PC-9 (cell line): ENCODE measurements around the gene IKBKE. TPM values are rescaled to one million over a fixed set of nuclear protein-coding genes. Genes with fewer than 3 reads are reported as not detected.

Source experiments
- BruUV-seq: library from RNA; stranded (reverse); fragments of 400-500 nt; replicated peaks from 2 replicates; lab custom pipeline; 2021; lab: Mats Ljungman, UMichigan
- CTCF ChIA-PET: fragments of 300-600 bp; sonication (Branson Sonifier 250); formaldehyde crosslinking; loops from one replicate; lab custom pipeline; 2022; ENCODE audit warnings: antibody characterized with exemption; lab: Charles Lee
- POLR2A ChIA-PET: fragments of 300-600 bp; sonication (Branson Sonifier 250); formaldehyde crosslinking; loops from one replicate; lab custom pipeline; 2022; ENCODE audit warnings: antibody characterized with exemption; ENCODE audit not compliant: unreplicated experiment; lab: Charles Lee
- DNase-seq, 2 experiments: peaks; one replicate each; pipeline versions ENCODE4 v3.0.0 to v3.0.0-alpha.2; 2015 to 2022; ENCODE audit warnings: mixed read lengths in 1 of 2
- H2AFZ ChIP-seq: fragments of 200-600 bp; sonication (generic); 2 replicates; pipeline ENCODE4 v1.8.1; 2017; ENCODE audit warnings: antibody characterized with exemption
- H3F3A ChIP-seq: fragments of 200-600 bp; sonication (generic); 2 replicates; pipeline ENCODE4 v1.8.1; 2017; ENCODE audit warnings: antibody characterized with exemption, mild to moderate bottlenecking, low read depth; ENCODE audit not compliant: insufficient read depth
- H3K27ac ChIP-seq: fragments of 200-600 bp; sonication (generic); 2 replicates; pipeline ENCODE4 v1.6.1; 2016; ENCODE audit warnings: mixed run types
- H3K27me3 ChIP-seq: fragments of 200-600 bp; sonication (generic); 2 replicates; pipeline ENCODE4 v1.6.1; 2016; ENCODE audit warnings: low read depth, mixed run types; ENCODE audit not compliant: insufficient read depth
- H3K36me3 ChIP-seq: fragments of 200-600 bp; sonication (generic); 2 replicates; pipeline ENCODE4 v1.6.1; 2016; ENCODE audit warnings: low read depth, mixed run types
- H3K4me1 ChIP-seq: fragments of 200-600 bp; sonication (generic); replicated peaks from 2 replicates; pipeline ENCODE4 v1.6.1; 2016; ENCODE audit warnings: mixed run types; ENCODE audit not compliant: insufficient read depth
- H3K4me2 ChIP-seq: fragments of 200-600 bp; sonication (generic); 2 replicates; pipeline ENCODE4 v1.6.1; 2017; ENCODE audit warnings: mixed run types
- H3K4me3 ChIP-seq: fragments of 200-600 bp; sonication (generic); 2 replicates; pipeline ENCODE4 v1.6.1; 2016; ENCODE audit warnings: mixed run types
- H3K79me2 ChIP-seq: fragments of 200-600 bp; sonication (generic); 2 replicates; pipeline ENCODE4 v1.6.1; 2017; ENCODE audit warnings: low read depth, mixed run types
- H3K9me2 ChIP-seq: fragments of 200-600 bp; sonication (generic); 2 replicates; pipeline ENCODE4 v1.8.1; 2017; ENCODE audit warnings: mild to moderate bottlenecking; ENCODE audit not compliant: insufficient read depth
- H3K9me3 ChIP-seq: fragments of 200-600 bp; sonication (generic); 2 replicates; pipeline ENCODE4 v1.8.1; 2016; ENCODE audit warnings: low read depth; ENCODE audit not compliant: insufficient read depth
- H4K20me1 ChIP-seq: fragments of 200-600 bp; sonication (generic); 2 replicates; pipeline ENCODE4 v1.8.1; 2017; ENCODE audit not compliant: insufficient read depth
- CTCF ChIP-seq: fragments of 200-600 bp; sonication (generic); conservative IDR thresholded peaks from 2 replicates; pipeline ENCODE4 v1.6.1; 2017; ENCODE audit warnings: mixed run types, antibody characterized with exemption, mild to moderate bottlenecking, moderate library complexity
- EZH2 ChIP-seq: fragments of 200-600 bp; sonication (generic); IDR thresholded peaks from 2 replicates; pipeline ENCODE4 v1.8.0; 2017; ENCODE audit warnings: antibody characterized with exemption, low read depth
- intact Hi-C: fragments of 100-400 bp; cut with micrococcal nuclease; formaldehyde crosslinking; loops from one replicate; pipeline ENCODE4 v1.10.0; 2022; ENCODE audit not compliant: unreplicated experiment
- total RNA-seq: library from RNA; stranded (reverse); gene quantifications from 2 replicates; pipeline ENCODE4 v1.2.3, GENCODE V29; 2021

The IKBKE gene
- total RNA-seq, 1 experiment from 2014 or later = 12.5 TPM

GRCh38 chr1:206524739-206525364 is 54.6 kb downstream of the IKBKE start:
- Histone ChIP-seq H3K4me1 (peaks cover 23% of the 10 kb centered on the region), H3K36me3 (no peaks in the 10 kb centered on the region), H3K4me3 (no peak overlapping the region), H3F3A (peaks cover 16% of the 10 kb centered on the region), H4K20me1 (no peaks in the 10 kb centered on the region), H2AFZ (no peak overlapping the region), H3K4me2 (peak overlapping the region; percentile 21; the same call in 1 of the 2 replicates), H3K79me2 (no peaks in the 10 kb centered on the region), H3K27me3 (no peaks in the 10 kb centered on the region), H3K9me2 (no peaks in the 10 kb centered on the region), H3K9me3 (no peaks in the 10 kb centered on the region), H3K27ac (no peak overlapping the region)
- DNase-seq = peak; percentile 56 to 66
- no peak for TF ChIP-seq CTCF
- ChIA-PET CTCF (interaction anchor here (0.6 kb wide), 1 partner anchor 74 kb away, joined by 4 read pairs; no protein-coding TSS in a partner anchor), POLR2A (no interaction called here)
- intact Hi-C loops = loop anchor here (1.0 kb wide), 1 partner anchor 12 kb away; no protein-coding TSS in a partner anchor
- no TSS peak for BruUV-seq

GRCh38 chr1:206526064-206526911 is 56.0 kb downstream of the IKBKE start:
- Histone ChIP-seq H3K27me3 (no peaks in the 10 kb centered on the region), H3F3A (peaks cover 8% of the 10 kb centered on the region; the same call in 1 of the 2 replicates), H3K9me3 (no peaks in the 10 kb centered on the region), H4K20me1 (no peaks in the 10 kb centered on the region), H3K79me2 (no peaks in the 10 kb centered on the region), H3K9me2 (no peaks in the 10 kb centered on the region), H3K4me2 (no peak overlapping the region), H3K4me1 (peaks cover 14% of the 10 kb centered on the region), H3K27ac (no peak overlapping the region), H3K4me3 (no peak overlapping the region), H2AFZ (no peak overlapping the region), H3K36me3 (no peaks in the 10 kb centered on the region)
- no peak for DNase-seq
- POLR2A ChIA-PET = no interaction called here
- TF ChIP-seq EZH2 (no peak), CTCF (no peak)
- intact Hi-C loops = no loop called here
- BruUV-seq = no TSS peak
- CTCF ChIA-PET = interaction anchor here (0.5 kb wide), 1 partner anchor 19 kb away, joined by 3 read pairs; no protein-coding TSS in a partner anchor

- H3K9me2 ChIP-seq = no peaks in the 10 kb centered on the region
- no peak for DNase-seq
- no peaks in the 10 kb centered on the region for H4K20me1 ChIP-seq
- no peaks in the 10 kb centered on the region for H3K79me2 ChIP-seq
- H2AFZ ChIP-seq = no peak overlapping the region
- BruUV-seq = no TSS peak
- ChIA-PET CTCF (no interaction called here), POLR2A (no interaction called here)
- no peak overlapping the region for H3K4me2 ChIP-seq
- peaks cover 8% of the 10 kb centered on the region for H3K4me1 ChIP-seq
- H3K27me3 ChIP-seq = no peaks in the 10 kb centered on the region
- H3F3A ChIP-seq = no peaks in the 10 kb centered on the region
- H3K27ac ChIP-seq = no peak overlapping the region
- TF ChIP-seq CTCF (no peak), EZH2 (no peak)
- H3K36me3 ChIP-seq = no peaks in the 10 kb centered on the region
- H3K9me3 ChIP-seq = no peaks in the 10 kb centered on the region
- intact Hi-C loops = no loop called here
- no peak overlapping the region for H3K4me3 ChIP-seq
Observed at GRCh38 chr1:206529425-206529824, 59.1 kb downstream of the IKBKE start.
